GM19397 (cell line): Measurements from ENCODE around the gene SERP2.
"Not testable (repeated sequence)": the region's sequence is repeated elsewhere in the genome, so short reads cannot be mapped to it uniquely, and the experiment has no call there.

Source experiments
- ATAC-seq: cut with Tn5 transposase; IDR thresholded peaks from one replicate; pipeline ENCODE4 v1.9.1; 2021; ENCODE audit warnings: mild to moderate bottlenecking, moderate library complexity; ENCODE audit not compliant: unreplicated experiment

Gene SERP2

DNA sequence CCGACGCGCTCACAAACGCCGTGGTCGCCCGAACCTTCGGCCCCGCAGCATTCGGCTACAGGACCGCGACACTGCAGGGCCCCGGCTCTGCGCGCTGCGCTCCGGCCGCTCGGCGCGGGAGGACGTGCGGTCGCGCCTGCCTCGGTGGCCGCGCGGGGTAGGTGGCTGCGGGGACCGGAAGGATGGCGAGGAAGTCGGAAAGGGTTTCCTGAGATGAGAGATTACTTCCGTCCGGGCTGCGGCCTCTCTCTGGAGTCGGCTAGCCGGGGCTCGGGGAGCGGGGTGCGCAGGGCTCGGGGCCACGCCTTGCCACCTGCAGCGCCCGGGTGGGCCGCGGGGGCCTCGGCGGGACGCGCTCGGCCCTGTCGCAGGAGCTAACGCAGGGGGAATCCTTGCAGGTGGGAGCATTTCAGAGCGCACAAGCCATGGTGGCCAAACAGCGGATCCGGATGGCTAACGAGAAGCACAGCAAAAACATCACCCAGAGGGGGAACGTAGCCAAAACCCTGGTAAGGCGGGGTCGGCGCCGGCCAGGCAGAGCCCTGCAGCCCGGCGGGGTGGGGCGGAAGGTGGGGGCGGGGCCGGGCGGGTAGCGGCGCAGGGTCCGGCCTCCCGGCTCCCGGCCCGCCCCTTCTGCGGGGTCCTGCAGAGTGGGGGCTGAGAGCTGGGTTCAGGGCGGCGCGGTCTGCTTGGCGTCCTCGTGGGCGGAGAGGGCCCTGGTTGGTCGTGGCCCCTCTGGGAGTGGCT, at the start of gene SERP2:
TSS of gene SERP2 (plus strand) at position 224 of the 747 bp plus-strand sequence. CDS start at position 426, 202 bp downstream.
- ATAC-seq = no peak

DNA sequence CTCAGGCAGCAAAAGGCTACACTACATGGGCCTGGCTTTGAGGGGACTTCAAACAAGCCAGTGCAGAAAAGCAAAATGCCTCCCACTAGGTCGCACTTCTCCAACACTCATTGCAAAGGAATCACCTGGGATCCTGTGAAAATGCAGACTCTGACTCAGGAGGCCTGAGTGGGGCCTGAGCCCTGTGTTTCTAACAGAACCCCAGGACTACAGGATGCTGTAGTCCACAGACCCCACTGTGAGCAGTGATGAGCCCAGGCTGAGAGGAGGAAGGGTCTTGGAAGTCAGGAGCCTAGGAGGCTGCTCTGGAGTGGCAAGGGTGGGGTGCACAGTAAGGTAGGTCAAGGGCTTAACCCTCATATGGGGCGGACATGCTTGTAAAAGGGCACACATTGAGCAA, 46.7 kb upstream of the SERP2 start:
- no peak for ATAC-seq

DNA sequence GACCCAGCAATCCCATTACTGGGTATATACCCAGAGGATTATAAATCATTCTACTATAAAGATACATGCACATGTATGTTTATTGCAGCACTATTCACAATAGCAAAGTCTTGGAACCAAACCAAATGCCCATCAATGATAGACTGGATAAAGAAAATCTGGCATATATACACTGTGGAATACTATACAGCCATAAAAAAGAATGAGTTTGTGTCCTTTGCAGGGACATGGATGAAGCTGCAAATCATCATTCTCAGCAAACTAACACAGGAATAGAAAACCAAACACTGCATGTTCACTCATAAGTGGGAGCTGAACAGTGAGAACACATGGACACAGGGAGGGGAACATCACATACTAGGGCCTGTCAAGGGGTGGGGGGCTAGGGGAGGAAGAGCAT, 44.6 kb upstream of the SERP2 start:
- ATAC-seq = not testable (repeated sequence)

DNA sequence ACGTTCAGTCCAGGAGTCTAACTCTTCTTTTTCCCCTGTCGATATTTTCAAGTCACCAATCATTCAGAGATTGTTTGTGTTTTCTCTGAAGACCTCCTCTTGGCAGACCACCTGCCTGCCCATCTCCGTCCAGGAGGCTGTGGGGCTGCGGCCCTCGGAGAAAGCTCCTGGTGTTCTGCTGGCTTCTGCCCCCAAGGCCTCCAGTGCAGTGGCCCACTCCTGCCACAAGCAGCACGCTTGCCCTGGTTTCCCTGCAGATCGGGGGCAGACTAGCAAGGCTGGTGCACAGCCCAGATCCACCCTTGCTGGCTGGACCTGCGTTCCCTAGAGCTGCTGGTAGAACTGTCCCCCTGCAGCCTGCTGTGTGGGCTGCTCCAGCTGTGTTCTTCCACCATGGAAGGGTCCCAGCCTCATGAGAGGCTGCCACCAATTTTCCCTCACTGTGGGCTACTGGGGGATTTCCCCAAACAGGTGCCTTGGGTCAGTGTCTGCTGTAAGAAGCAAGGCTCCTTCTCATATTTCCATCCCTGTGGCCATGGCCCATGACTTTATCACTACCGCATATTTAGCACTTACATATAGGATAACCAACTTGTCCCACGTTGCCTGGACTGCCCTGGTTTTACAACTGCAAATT, 43.6 kb upstream of the SERP2 start:
- no peak for ATAC-seq

DNA sequence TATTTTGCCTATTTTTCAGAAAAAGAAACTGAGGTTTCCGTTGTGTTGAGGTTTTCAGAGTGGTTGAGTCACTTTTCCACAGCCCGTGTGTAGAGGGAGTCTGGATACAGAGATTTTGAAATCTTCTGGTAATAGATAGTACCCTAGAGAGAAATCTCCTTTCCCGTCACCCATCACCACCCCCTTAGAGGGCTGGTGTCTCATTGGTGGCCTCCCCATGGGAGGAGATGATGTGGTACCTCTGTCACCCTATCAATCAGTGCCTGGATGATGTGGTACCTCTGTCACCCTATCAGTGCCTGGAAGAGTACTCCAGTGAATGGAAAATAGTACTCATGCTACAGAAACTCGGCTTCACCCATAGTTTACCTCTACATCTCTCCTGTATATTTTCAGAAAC, 42.2 kb upstream of the SERP2 start:
- ATAC-seq = no peak

DNA sequence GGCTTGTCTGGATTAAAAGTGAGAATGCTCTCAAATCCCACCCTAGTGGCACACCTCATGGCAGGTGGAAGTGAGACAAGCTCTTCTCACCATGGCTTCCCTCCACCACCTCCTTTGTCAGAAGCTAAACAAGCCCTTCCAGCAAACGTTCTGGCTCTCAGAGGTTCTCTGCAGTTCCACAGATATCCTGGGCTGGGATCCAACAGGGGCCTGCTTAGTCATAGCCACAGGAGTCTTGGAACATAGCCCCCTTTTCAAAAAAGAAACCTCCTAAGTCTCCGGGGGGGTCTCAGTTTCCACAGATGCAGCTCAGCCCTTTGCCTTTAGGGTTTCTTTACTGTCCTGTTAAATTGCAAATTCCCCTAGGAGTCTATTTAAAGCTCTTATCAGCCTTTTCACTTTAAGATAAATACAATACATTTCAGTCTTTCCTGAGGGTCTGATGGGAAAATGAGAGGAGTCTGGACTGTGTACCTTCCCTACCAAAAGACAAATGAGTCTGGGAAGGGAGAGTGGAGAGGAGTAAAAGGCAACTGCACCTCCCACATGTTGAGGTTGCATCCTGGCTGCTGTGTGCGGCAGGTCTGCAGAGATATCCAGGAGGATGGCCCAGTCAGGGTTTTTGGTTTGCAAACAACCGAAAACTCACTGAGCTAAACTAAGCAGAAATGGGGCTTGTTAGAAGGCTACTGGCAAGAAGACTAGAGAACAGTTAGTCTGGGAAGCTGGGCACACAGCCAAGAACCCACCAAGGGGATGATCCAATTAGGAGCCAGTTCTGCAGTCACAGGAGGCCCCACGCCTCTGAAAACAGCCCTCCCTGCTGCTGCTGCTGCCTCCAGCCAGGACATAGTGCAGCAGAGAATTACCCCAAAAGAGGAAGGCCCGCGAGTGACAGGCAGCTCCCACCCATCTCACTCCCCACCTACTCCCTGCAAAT, 41.4 kb upstream of the SERP2 start:
- no peak for ATAC-seq

DNA sequence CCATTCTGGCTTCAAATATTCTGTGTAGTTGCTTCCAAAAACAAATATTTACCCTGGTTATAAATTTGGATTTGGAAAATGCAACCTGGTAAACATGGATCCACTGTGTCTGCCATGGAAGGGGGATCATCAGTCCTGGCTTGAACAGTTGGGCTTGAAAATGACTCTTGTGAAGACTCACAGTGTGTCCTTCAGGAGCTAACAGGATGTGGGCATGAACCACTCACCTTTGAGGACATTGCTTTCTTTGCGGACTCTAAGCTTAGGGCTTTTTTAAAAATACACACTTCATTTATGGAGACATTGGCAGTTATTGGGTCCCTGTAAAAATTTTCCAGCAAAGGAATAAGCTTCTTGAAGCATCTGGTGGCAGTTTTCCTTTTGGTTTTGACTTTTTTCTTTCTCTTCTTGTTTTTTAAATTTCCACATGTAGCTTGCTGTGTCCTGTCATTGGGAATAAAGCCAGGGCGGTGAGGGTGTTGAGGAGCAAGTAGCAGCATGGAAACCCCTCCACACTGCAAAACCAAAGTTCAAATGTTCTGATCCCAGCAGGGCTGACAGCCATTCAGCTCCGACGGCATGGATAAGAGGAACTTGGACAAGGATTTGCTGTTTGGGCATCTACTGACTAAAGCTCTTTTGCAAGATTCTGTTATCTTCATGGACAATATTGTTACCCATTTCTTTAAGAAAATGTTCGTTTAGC, 39.5 kb upstream of the SERP2 start:
- no peak for ATAC-seq

DNA sequence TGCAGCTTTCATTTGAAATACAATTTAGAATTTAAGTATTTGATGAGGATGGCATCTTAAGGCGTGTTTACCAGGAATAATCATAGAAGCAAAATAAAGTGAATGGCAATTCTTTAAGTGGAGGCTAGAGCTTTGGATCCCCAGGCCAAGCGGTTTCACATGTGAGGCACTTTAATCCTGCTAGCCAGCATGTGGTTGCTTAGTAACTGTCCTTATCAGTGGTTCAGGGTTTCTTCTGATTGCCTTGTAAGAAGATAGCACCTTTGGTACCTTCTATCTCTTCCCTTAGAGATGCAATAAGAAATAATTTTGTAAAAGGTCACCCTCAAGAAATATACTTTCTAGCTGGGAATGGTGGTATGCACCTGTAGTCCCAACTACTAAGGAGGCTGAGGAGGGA, 38.9 kb upstream of the SERP2 start:
- no peak for ATAC-seq

DNA sequence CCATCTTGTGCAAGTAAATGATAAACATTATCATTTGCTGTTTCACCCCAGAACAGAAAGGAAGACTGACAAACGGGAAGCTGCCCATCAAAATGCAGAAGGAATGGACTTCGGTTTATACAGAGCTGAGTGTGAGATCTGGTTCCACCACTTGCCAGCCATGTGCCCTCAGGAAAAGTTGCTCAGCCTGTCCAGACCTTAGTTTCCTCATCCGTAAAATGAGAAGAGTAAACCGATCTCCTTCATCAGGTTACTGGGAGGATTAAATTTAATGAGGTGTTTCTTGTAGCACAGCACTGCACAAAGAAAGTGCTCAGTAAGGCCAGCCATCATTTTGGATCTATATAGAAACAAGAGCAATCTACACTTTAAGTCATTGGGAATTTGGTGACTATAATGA, 36.7 kb upstream of the SERP2 start:
- no peak for ATAC-seq

DNA sequence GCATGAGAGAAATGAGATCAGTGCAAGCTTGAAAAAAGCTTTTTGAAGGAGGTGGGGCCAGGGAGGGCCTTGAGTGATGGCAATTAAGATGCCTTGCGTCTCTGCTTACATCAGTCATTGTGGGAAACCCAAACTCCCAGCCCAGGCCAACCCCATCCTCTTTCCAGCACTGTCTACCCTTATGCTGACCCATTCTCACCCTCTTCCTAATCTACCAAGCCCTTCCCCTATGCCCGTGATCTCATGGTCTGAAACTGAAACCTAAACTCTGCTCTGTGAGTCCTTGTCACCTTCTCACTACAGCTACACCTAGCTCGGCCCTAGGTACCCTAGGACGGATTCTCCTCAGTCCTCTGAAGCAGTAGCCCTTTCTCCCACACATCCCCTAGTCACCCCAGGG, 36.0 kb upstream of the SERP2 start:
- no peak for ATAC-seq

DNA sequence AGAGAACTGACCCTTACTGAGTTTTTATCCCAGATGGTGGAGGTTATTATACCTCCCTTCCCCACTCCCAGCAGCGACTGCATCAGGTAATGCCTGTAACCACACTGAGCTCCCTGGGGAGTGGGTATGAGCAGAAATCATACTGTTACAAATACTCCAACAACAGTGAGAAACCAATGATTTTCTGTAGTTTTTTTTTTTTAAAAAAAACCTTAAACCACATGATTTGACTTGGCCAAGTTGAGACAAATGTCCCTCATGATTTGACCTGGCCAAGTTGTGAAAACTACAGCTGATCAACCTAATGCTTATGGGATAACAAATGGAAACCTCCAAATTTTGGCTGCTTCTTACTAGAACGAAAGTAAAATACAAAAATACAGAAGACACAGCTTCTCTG, 33.1 kb upstream of the SERP2 start:
- no peak for ATAC-seq

DNA sequence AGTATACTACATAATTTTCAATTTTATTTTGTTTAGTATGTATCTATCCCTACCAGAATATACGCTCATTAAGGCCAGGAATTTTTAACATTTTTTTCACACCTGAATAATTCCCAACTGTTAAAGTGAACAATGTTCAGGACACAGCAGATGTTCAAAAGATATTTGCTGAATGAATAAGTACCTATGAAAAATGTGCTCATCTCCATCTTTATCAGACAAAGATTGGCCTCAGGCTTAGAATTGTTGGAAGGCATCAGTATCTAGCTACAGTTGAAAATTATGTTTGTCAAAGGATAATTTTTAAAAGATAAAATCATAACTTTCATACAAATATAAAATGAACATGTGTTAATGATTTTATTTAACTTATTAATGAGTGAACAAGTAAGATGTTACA, 30.9 kb upstream of the SERP2 start:
- no peak for ATAC-seq

DNA sequence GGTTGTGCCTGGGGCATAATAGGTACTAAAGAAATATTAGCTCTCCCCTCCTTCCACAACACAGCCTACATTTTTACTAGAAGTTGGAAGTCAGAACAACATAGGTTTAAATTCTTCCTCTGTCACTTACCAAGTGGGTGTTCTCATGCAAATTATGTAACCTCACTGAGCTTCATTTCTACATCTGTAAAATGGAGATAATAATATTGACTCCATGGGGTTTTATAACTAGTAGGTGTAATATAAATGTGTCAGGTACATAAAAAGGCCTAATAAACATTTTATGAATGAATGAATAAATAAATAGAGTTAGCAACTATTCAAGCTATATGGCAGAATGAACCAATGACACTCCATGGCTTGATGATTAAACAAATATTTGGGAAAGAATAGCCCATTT, 27.1 kb upstream of the SERP2 start:
- ATAC-seq = no peak

DNA sequence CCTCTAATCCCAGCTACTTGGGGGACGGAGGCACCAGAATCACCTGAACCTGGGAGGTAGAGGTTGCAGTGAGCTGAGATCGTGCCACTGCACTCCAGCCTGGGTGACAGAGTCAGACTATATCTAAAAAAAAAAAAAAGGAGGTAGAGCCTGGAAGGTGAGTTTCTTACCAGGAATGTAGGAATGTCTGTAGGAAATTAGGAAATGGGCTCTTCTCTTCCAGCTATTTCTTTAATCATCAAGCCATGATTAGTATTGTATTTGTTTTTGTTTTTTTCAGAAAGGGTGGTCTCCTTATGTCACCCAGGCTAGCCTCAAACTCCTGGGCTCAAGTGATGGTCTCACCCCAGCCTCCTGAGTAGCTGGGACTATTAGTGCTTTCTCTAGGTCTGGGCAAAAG, 26.3 kb upstream of the SERP2 start:
- ATAC-seq = no peak

DNA sequence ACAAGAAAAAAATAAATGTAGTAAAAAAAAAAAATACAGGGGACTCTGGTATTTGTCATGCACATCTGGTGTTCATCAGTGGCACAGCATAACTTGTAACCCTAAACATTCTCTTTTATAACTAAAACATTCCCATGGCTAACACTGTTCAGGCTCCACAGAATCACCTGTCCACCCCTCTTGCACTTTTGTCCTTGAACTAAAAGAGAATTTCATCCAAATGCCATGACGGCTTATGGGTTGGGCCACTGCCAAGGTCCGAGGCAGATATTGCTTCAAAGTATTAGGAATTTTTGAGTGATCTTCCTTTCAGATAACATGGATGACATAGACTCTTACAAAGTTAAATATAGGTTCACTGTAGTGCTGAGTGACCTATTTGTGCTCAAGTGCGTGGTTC, 25.7 kb upstream of the SERP2 start:
- no peak for ATAC-seq

DNA sequence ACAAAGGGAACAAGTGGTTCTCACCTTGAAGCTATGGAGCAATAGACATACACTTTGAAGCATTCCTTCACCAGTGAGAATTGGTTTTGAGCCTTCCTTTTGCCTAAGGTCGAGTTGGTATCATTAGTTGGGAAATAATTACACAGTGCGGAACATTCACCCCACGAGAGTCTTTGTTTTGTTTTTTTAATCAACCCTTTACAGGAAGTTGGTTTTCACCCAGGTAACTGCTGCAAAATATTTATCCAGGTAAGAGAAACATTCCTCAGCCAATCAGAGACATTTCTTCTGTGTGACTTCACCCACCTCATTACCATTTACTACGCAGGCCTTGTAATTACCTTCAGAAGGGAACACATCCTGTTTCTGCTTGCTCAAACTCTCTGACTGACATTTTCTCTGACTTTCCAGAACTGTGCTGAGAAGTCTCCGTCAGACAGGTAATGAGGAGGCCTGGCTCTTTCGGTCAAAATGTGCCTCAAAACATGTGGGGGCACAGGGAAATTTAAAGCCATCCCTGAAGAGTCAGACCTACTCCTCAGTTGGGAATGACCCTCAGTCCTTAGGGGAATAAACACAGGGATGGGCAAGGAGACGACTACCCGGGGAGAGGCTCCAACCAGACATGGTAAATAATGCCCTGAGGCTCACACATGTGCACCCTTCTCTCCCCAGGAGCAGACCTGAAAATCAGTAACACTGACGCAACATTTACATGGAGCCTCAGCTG, 22.7 kb upstream of the SERP2 start:
- no peak for ATAC-seq

DNA sequence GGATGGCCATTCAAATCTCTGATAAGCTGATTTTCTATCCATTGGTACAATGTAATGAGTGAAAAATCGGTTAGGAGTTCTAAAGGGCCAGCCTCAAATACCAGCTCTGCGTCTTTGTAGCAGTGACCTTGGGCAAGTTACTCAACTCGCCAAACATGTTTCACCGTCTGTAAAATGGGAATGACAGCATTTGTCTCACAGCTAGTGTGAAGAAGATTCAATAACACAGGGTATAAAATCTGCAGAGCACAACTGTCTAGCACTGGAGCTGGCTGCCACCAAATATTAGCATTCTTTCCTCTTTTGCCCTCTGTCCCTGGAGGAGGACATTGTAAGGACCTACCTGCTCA, 22.1 kb upstream of the SERP2 start:
- no peak for ATAC-seq

DNA sequence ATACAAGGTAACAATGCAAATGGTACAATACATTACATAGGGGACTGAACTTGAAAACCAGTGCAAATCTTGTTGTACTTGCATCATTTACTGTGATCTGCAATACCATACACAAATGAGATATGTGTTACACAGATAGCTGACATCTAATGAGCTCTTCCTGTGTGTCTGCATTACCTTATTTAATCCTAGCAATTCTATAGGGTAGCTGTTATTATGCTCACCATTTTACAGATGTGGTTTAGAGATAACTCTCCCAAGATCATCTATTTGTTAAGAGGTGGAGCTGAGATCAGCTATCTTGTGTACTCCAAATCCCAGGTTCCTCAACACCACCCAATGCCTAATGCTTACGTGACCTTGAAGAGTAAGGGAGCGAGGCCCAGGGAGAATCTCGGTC, 21.4 kb upstream of the SERP2 start:
- no peak for ATAC-seq

DNA sequence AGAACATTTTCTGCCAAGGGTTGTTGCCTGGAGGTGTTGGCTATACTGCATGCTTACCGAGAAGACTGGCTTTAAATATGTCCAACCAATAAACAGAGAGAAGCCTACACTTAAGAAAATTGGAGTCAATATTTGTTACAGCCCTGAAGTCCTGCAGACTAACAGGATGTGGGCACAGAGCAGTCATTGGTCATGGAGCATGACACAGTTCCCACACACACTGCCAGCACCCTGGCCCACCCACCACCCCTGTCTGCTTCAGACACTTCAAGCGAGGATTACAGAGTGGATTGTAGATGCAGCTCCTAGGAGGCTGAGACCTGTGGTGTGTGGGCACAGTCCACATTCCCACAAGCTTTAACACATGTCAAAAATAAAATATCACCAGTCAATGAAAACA, 21.0 kb upstream of the SERP2 start:
- ATAC-seq = no peak

DNA sequence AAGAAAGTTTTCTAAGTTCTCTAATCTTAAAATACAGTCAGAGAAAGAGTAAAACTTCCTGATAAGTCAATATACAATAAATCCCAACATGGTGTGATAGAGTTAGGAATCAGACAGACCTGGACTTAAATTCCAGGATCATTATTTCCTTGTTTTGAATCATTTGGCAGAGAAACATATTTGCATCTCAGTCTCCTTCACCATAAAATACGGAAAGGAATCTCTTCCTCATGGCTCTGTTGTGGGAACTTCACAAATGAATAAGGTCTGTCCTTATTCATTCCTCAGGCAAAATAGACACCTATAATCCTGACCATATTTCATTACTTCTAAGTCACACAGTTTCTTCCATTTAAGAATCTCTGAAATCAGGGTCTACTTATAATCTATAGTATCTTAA, 19.3 kb upstream of the SERP2 start:
- ATAC-seq = no peak

DNA sequence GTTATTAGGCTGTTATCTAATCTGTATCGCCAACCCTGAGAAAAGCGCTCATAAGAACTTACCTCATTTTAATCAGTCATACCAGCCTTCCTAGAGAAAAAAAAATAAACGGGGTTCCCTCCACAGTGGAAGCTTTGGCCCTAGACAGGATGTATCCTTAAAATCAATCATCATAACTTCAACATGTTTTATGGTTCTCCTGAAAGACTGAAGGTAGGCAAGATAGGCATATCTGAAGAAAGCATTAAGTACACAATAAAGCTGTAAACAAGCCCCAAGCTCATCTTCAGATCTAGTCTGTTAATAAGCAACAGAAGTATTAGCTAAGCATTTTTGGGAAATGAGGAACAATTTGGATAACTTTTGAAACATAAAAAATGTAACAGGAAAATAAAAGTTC, 18.7 kb upstream of the SERP2 start:
- no peak for ATAC-seq
